ENCODE results near the gene ARHGAP6.

Gene ARHGAP6

DNA sequence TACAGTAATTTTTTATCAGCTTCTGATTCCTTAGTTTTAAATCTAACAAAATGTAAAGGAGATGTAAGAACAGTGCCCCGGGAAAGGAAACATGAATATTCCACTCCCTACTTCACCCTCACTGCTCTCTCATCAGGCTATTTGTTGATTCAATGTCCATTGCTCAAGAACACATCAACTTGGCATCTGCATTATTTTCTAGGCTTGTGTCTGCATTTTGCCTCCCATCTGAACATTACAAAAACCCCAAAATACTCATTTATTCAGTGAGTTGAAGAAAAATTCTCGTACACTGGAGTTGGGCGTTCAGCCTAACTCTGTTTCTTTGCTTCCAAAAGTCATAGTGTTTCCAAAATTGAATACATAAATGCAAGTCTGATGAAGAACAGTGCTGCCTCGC, 25.6 kb downstream of the ARHGAP6 start:
- Histone ChIP-seq H4K20me1 (ENCODE audit: insufficient read depth) (no peaks in the 10 kb centered on the region), H3K79me2 (ENCODE audit: insufficient read depth, low read depth) (no peaks in the 10 kb centered on the region), H3K27me3 (ENCODE audit: insufficient read depth, low read depth) (no peaks in the 10 kb centered on the region), H3K4me2 (no peak overlapping the region), H3K27ac (no peak overlapping the region), H3K4me1 (ENCODE audit: low read depth, poor library complexity, severe bottlenecking) (no peaks in the 10 kb centered on the region), H2AFZ (ENCODE audit: low read depth) (no peak overlapping the region), H3K36me3 (ENCODE audit: insufficient read depth) (no peaks in the 10 kb centered on the region), H3K9ac (no peak overlapping the region), H3K4me3 (IDR thresholded peaks at IDR 0.05; ENCODE audit: insufficient read depth, low read depth, low read length) (no peak overlapping the region)
- TF ChIP-seq, protein P1, sequence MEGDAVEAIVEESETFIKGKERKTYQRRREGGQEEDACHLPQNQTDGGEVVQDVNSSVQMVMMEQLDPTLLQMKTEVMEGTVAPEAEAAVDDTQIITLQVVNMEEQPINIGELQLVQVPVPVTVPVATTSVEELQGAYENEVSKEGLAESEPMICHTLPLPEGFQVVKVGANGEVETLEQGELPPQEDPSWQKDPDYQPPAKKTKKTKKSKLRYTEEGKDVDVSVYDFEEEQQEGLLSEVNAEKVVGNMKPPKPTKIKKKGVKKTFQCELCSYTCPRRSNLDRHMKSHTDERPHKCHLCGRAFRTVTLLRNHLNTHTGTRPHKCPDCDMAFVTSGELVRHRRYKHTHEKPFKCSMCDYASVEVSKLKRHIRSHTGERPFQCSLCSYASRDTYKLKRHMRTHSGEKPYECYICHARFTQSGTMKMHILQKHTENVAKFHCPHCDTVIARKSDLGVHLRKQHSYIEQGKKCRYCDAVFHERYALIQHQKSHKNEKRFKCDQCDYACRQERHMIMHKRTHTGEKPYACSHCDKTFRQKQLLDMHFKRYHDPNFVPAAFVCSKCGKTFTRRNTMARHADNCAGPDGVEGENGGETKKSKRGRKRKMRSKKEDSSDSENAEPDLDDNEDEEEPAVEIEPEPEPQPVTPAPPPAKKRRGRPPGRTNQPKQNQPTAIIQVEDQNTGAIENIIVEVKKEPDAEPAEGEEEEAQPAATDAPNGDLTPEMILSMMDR (conservative IDR thresholded peaks at IDR 0.05; ENCODE audit: low read depth, low read length), result no peak

DNA sequence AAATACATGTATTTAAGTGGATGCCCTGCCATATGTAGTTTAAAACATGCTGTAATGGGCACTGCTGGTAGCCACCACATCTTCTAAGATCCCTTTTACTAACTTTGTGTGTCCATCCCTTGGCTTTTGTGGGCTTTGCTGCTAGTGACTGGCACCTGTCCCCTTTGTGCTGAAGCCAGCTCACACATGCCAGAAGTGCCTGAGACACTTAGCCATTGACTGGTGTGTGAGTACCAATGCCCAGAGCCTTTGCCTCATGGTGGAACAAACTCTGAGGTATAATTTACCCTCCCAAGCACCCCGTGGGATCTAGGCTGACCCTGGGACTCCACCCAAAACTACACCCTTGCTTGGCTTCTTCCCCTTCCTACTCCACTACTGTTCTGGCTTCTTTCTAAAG, 33.0 kb downstream of the ARHGAP6 start:
- H2AFZ ChIP-seq (ENCODE audit: low read depth), result no peak overlapping the region
- no peak overlapping the region for H3K9ac ChIP-seq
- no peak overlapping the region for H3K4me2 ChIP-seq
- H3K79me2 ChIP-seq (ENCODE audit: insufficient read depth, low read depth), result no peaks in the 10 kb centered on the region
- TF ChIP-seq, protein P1 (conservative IDR thresholded peaks at IDR 0.05; ENCODE audit: low read depth, low read length), result no peak
- no peaks in the 10 kb centered on the region for H3K36me3 ChIP-seq (ENCODE audit: insufficient read depth)
- H3K4me1 ChIP-seq (ENCODE audit: low read depth, poor library complexity, severe bottlenecking), result peaks cover 19% of the 10 kb centered on the region
- no peak overlapping the region for H3K4me3 ChIP-seq (IDR thresholded peaks at IDR 0.05; ENCODE audit: insufficient read depth, low read depth, low read length)
- no peaks in the 10 kb centered on the region for H4K20me1 ChIP-seq (ENCODE audit: insufficient read depth)
- no peaks in the 10 kb centered on the region for H3K27me3 ChIP-seq (ENCODE audit: insufficient read depth, low read depth)
- H3K27ac ChIP-seq, result no peak overlapping the region

DNA sequence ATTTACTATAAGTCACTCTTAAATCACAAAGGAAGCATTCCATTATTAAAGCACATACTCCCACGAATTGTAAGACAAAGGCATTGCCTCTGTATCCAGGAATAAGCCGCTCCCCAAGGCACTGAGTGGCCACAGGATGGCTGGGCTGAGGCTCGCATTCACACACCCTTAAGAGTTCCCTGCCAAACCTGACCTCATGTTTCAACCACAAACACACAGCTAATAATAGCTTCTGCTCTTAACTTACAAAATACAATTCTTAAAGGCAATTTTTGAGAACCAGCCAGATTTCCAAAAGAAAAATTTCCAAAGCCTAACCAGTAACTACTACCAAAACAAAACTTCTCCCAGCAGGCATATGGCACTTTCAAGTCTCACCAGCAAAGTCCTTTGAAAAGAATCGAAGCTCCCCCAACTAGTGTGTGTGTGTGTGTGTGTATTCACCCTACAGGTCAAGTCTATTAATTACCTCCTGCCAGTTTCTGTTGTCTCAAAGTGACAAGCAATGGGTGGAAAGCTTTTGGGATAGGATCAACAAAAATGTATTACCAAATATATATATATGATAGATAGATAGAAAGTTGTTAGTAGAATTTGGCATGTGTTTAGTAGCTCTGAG, 36.0 kb downstream of the ARHGAP6 start:
- no peaks in the 10 kb centered on the region for H3K79me2 ChIP-seq (ENCODE audit: insufficient read depth, low read depth)
- peak overlapping the region; percentile 47; the same call in 1 of the 2 replicates for H2AFZ ChIP-seq (ENCODE audit: low read depth)
- peaks cover 19% of the 10 kb centered on the region for H3K4me1 ChIP-seq (ENCODE audit: low read depth, poor library complexity, severe bottlenecking)
- H3K27me3 ChIP-seq (ENCODE audit: insufficient read depth, low read depth), result no peaks in the 10 kb centered on the region
- H3K27ac ChIP-seq, result peak overlapping the region; percentile 24; the same call in 1 of the 2 replicates
- H3K36me3 ChIP-seq (ENCODE audit: insufficient read depth), result no peaks in the 10 kb centered on the region
- H3K4me3 ChIP-seq (IDR thresholded peaks at IDR 0.05; ENCODE audit: insufficient read depth, low read depth, low read length), result no peak overlapping the region
- H3K9ac ChIP-seq, result no peak overlapping the region
- H4K20me1 ChIP-seq (ENCODE audit: insufficient read depth), result no peaks in the 10 kb centered on the region
- H3K4me2 ChIP-seq, result peak overlapping the region; percentile 57
- TF ChIP-seq, protein P1 (conservative IDR thresholded peaks at IDR 0.05; ENCODE audit: low read depth, low read length), result peak; percentile 31; the same call in 1 of the 2 replicates

DNA sequence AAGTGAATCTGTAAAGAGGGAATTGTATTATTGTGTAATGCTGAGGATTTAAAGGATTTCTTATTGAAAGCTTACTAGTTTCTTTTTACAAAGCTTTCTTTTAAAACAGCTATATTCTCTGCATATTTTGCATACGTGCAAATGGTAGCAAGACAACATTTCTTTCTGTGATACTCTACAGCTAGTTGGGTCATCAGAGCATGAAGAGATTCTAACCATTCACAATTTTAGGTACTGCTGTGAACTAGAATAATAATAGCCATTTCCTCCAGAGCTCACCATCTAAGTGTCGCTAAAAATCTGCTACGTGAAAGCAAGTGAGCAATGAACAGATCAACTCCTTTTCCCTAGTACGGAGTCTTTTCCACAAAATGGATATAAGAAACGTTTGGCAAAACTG, 37.3 kb downstream of the ARHGAP6 start:
- Histone ChIP-seq H3K27me3 (ENCODE audit: insufficient read depth, low read depth) (no peaks in the 10 kb centered on the region), H3K9ac (no peak overlapping the region), H3K36me3 (ENCODE audit: insufficient read depth) (no peaks in the 10 kb centered on the region), H3K4me1 (ENCODE audit: low read depth, poor library complexity, severe bottlenecking) (peaks cover 19% of the 10 kb centered on the region), H3K27ac (no peak overlapping the region), H3K79me2 (ENCODE audit: insufficient read depth, low read depth) (no peaks in the 10 kb centered on the region), H3K4me3 (IDR thresholded peaks at IDR 0.05; ENCODE audit: insufficient read depth, low read depth, low read length) (no peak overlapping the region), H3K4me2 (no peak overlapping the region), H2AFZ (ENCODE audit: low read depth) (no peak overlapping the region), H4K20me1 (ENCODE audit: insufficient read depth) (no peaks in the 10 kb centered on the region)
- TF ChIP-seq, protein P1 (conservative IDR thresholded peaks at IDR 0.05; ENCODE audit: low read depth, low read length), result no peak
